Measurements from ENCODE around the gene ZNHIT2.

Gene ZNHIT2

GRCh38 chr11:65107751-65108468 lies 9.6 kb downstream of the ZNHIT2 start:
- DNase-seq (ENCODE audit: extremely low spot score): no peak
- CTCF ChIA-PET: interaction anchor here (0.7 to 7.5 kb wide), 6 partner anchors 9 to 257 kb away, joined by 3 to 165 read pairs (median 14); partner anchors contain the start of genes CAPN1 and VPS51
- TF ChIP-seq, protein P1, sequence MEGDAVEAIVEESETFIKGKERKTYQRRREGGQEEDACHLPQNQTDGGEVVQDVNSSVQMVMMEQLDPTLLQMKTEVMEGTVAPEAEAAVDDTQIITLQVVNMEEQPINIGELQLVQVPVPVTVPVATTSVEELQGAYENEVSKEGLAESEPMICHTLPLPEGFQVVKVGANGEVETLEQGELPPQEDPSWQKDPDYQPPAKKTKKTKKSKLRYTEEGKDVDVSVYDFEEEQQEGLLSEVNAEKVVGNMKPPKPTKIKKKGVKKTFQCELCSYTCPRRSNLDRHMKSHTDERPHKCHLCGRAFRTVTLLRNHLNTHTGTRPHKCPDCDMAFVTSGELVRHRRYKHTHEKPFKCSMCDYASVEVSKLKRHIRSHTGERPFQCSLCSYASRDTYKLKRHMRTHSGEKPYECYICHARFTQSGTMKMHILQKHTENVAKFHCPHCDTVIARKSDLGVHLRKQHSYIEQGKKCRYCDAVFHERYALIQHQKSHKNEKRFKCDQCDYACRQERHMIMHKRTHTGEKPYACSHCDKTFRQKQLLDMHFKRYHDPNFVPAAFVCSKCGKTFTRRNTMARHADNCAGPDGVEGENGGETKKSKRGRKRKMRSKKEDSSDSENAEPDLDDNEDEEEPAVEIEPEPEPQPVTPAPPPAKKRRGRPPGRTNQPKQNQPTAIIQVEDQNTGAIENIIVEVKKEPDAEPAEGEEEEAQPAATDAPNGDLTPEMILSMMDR (IDR thresholded peaks at IDR 0.05; ENCODE audit: control extremely low read depth, extremely low read depth, low read depth, missing control alignments): no peak
- POLR2A ChIA-PET: interaction anchor here (0.6 kb wide), 2 partner anchors 288 to 417 kb away, joined by 5 to 7 read pairs; partner anchors contain the start of gene SCYL1

DNA sequence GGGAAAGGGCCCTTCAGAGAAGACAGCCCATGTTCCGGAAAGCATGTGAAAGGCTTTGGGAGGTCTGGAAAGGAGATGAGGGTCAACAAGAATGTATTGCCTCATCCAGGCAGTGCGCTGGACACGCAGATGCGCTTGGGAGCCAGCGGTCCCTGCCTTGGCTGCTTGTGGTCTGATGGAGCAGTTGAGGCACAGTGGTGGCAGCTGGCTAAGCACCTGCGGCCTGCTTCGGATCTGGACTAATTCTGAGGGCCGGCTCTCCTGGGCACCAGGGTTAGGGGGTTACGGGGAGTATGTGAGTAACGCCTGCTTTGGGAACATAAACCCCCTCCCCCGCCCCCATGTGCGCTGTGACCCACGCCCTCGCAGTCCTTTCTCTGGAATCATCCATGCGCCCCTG lies 10.4 kb downstream of the ZNHIT2 start:
- POLR2A ChIA-PET: no interaction called here
- TF ChIP-seq, protein P1 (IDR thresholded peaks at IDR 0.05; ENCODE audit: control extremely low read depth, extremely low read depth, low read depth, missing control alignments): no peak
- CTCF ChIA-PET: interaction anchor here (1.3 to 7.5 kb wide), 2 partner anchors 8 to 257 kb away, joined by 3 to 165 read pairs; partner anchors contain the start of gene VPS51
- no peak for DNase-seq (ENCODE audit: extremely low spot score)

DNA sequence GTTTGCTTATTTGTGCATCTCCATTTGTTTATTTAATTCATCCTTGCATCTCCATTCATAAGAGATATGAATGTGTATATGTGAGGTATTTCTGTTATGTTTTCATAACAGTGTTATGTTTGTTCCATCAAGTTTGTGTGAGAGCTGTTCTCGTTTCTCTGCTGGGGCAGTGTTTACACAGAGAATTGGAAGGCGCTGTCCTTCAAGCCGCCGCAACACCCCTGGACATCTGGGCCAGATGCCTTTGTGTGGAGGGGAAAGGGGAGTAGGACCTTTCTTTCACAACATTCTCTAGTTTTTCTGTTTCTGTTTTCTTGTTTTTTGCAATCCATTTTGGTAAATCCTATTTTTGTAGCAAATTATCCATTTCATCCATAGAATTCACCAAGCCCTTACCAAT lies 12.9 kb downstream of the ZNHIT2 start:
- TF ChIP-seq, protein P1 (IDR thresholded peaks at IDR 0.05; ENCODE audit: control extremely low read depth, extremely low read depth, low read depth, missing control alignments): no peak
- DNase-seq (ENCODE audit: extremely low spot score): no peak
- ChIA-PET POLR2A (no interaction called here), CTCF (interaction anchor here (1.6 kb wide), 1 partner anchor 13 kb away, joined by 3 read pairs; no protein-coding TSS in a partner anchor)

DNA sequence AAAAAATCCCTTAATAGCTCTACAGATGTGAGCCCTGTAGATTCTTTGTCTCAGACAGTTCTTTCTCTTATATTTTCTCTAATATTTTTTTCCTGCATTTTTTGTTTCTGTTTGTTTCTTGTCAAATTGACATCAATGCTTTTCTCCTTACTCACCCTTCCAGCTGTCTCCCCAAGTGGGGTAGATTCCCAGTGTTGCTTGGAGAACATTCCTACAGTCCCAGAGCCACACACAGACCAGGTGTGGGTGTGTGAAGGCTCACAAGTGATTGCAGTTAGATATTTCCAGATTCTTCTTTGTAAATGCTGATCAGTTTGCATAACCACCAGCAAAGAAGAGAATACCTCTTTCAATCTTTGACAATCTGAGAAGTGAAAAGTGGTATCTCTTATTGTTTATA lies 14.0 kb downstream of the ZNHIT2 start:
- ChIA-PET POLR2A (interaction anchor here (0.6 kb wide), 1 partner anchor 39 kb away, joined by 3 read pairs; no protein-coding TSS in a partner anchor), CTCF (interaction anchor here (1.6 to 10.5 kb wide), 3 partner anchors 7 to 91 kb away, joined by 3 to 165 read pairs (median 5); partner anchors contain the start of gene TM7SF2)
- TF ChIP-seq, protein P1 (IDR thresholded peaks at IDR 0.05; ENCODE audit: control extremely low read depth, extremely low read depth, low read depth, missing control alignments): no peak
- DNase-seq (ENCODE audit: extremely low spot score): no peak

DNA sequence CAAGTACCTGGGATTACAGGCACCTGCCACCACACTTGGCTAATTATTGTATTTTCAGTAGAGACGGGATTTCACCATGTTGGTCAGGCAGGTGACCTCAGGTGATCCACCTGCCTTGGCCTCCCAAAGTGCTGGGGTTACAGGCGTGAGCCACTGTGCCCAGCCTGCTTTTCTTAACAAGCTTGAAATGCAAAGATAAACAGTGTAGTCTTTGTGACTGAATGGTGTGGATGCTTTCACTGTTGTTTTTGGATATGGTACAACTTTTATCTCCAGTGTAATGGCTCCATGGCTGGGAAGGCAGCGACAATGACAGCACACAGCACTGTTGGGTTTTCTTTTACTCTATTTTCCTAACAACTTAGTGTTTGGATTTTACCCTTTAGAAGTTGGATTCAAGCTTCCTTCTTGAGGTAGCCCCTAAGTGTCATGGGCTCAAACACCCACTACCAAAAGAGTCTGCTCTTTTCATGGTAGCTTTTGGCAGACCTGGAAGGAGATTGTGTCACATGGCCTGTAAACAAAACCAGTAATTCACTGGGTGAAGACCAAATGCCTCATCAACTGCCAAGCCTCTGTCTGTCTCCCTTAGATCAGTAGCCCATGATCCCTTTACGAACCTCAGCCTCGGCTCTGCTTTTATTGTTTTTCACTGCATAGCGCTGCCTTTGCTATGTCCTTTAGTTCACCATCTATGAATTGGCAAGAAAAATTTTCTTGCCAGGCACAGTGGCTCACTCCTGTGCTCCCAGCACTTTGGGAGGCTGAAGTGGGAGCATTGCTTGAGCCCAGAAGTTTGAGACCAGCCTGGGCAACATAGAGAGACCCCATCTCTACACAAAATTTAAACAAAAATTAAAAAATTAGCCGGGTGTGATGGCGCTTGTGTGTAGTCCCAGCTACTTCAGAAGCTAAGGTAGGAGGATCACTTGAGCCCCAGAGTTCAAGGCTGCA lies 15.1 kb downstream of the ZNHIT2 start:
- no peak for DNase-seq (ENCODE audit: extremely low spot score)
- CTCF ChIA-PET: interaction anchor here (0.7 to 10.5 kb wide), 3 partner anchors 8 to 90 kb away, joined by 3 to 165 read pairs (median 5); partner anchors contain the start of gene TM7SF2
- TF ChIP-seq, protein P1 (IDR thresholded peaks at IDR 0.05; ENCODE audit: control extremely low read depth, extremely low read depth, low read depth, missing control alignments): no peak
- POLR2A ChIA-PET: no interaction called here

Data from GM10248 (cell line).